ENCODE data around the gene AP3S2. TPM values are rescaled to one million over a fixed set of nuclear protein-coding genes. Genes with fewer than 3 reads are reported as not detected.

The AP3S2 gene
- total and polyA plus RNA-seq, 2 of the 13 experiments (the other 11 are each of a cell fraction or from before 2014, with no cell fraction given): 17.6 to 44.4 TPM

DNA sequence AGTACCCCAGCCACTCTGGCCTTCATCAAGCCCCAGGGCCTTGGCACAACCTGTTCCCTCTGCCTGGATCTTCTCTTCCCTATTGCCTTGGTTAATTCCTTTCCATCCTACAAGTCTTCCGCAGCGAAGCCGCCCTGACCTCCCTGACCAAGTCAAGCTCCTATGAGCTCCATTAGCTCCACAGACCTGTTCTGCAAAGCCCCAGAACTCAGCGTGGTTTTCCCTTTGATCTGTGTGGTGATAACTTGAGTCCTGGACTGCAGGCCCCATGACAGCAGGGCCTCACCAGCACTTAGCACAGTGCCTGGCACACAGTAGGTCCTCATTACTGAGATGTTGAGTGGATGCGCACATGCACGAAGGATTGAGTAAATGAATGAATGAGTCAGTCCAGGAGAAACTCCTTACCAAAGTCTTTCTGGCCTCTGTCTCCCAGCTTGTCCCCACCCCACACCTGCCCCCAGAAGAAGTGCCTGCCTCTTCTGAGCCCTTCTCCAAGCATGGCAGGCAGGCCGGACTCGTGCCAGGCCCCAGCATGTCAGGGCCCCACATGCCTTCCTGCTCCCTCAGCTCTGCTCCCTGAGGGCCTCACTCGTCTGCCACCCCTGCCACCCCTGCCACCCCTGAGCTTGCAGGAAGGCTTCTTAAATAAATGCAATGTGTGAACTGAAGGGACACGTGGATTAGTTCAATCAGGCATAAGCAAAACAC is 85.5 kb downstream of the AP3S2 start (continued):
- TF ChIP-seq PAX8 (CRISPR knock-in tag; IDR thresholded peaks at IDR 0.05; ENCODE audit: borderline replicate concordance) (0 out of 2 replicates have a peak, but pooled peaks have one; percentile 2), HNRNPLL (IDR thresholded peaks at IDR 0.05; ENCODE audit: low read depth, low read length, poor library complexity, severe bottlenecking) (no peak), NFE2 (CRISPR knock-in tag; IDR thresholded peaks at IDR 0.05) (no peak), ZFX (CRISPR knock-in tag; IDR thresholded peaks at IDR 0.05; ENCODE audit: low read depth) (0 out of 2 replicates have a peak, but pooled peaks have one; percentile 30), ZKSCAN1 (IDR thresholded peaks at IDR 0.05; ENCODE audit: low read length) (peak; percentile 88), TEAD2 (CRISPR knock-in tag; IDR thresholded peaks at IDR 0.05) (0 out of 2 replicates have a peak, but pooled peaks have one; percentile 37), ZSCAN9 (CRISPR knock-in tag; IDR thresholded peaks at IDR 0.05; ENCODE audit: borderline replicate concordance) (no peak), MED1 (CRISPR knock-in tag; IDR thresholded peaks at IDR 0.05) (0 out of 2 replicates have a peak, but pooled peaks have one; percentile 9), DZIP1 (CRISPR knock-in tag; IDR thresholded peaks at IDR 0.05) (no peak), ZBTB38 (CRISPR knock-in tag; IDR thresholded peaks at IDR 0.05) (peak; percentile 18; the same call in 1 of the 2 replicates), ZNF572 (CRISPR knock-in tag; IDR thresholded peaks at IDR 0.05) (0 out of 2 replicates have a peak, but pooled peaks have one; percentile 41), SOX5 (CRISPR knock-in tag; IDR thresholded peaks at IDR 0.05; ENCODE audit: borderline replicate concordance) (no peak), ZNF326 (CRISPR knock-in tag; IDR thresholded peaks at IDR 0.05; ENCODE audit: borderline replicate concordance) (0 out of 2 replicates have a peak, but pooled peaks have one; percentile 9), FOSL1 (CRISPR knock-in tag; IDR thresholded peaks at IDR 0.05; ENCODE audit: borderline replicate concordance) (no peak), ZNF724P (CRISPR knock-in tag; IDR thresholded peaks at IDR 0.05; ENCODE audit: borderline replicate concordance) (peak; percentile 24), HDAC1 (CRISPR knock-in tag; IDR thresholded peaks at IDR 0.05) (0 out of 2 replicates have a peak, but pooled peaks have one; percentile 34), ELF4 (CRISPR knock-in tag; IDR thresholded peaks at IDR 0.05; ENCODE audit: borderline replicate concordance) (no peak)
- TF ChIP-seq, protein P1, sequence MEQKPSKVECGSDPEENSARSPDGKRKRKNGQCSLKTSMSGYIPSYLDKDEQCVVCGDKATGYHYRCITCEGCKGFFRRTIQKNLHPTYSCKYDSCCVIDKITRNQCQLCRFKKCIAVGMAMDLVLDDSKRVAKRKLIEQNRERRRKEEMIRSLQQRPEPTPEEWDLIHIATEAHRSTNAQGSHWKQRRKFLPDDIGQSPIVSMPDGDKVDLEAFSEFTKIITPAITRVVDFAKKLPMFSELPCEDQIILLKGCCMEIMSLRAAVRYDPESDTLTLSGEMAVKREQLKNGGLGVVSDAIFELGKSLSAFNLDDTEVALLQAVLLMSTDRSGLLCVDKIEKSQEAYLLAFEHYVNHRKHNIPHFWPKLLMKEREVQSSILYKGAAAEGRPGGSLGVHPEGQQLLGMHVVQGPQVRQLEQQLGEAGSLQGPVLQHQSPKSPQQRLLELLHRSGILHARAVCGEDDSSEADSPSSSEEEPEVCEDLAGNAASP (CRISPR knock-in tag; IDR thresholded peaks at IDR 0.05; ENCODE audit: borderline replicate concordance): no peak

Data from HepG2 (cell line).